Endothelial cell of umbilical vein (primary cell): ENCODE results near the gene EML1. TPM values are rescaled to one million over a fixed set of nuclear protein-coding genes. Genes with fewer than 3 reads are reported as not detected.

ENCODE experiments used
- BruUV-seq: library from RNA; stranded (reverse); fragments of 400-500 nt; replicated peaks from 2 replicates; lab custom pipeline; 2021; lab: Mats Ljungman, UMichigan
- CTCF ChIA-PET: fragments of 300-600, 350-600 bp; sonication (Branson Sonifier 250); formaldehyde crosslinking; loops from one replicate; lab custom pipeline; 2021; ENCODE audit warnings: antibody characterized with exemption, inconsistent platforms; lab: Charles Lee
- POLR2A ChIA-PET: fragments of 300-600, 350-600 bp; sonication (Branson Sonifier 250); formaldehyde crosslinking; loops from one replicate; lab custom pipeline; 2021; ENCODE audit warnings: antibody characterized with exemption, inconsistent platforms; lab: Charles Lee
- DNase-seq: peaks from one replicate; pipeline ENCODE4 v3.0.0-alpha.2; 2011; ENCODE audit warnings: low read depth, low spot score
- FAIRE-seq: peaks from 2 replicates; lab custom pipeline; 2011; peaks lifted over from hg19 to GRCh38; lab: Jason Lieb, UNC
- H2AFZ ChIP-seq: 2 replicates; pipeline ENCODE4 v1.6.0; 2012; ENCODE audit warnings: low read depth, low read length, control low read depth, inconsistent platforms
- H3K27ac ChIP-seq: 2 replicates; pipeline ENCODE4 v1.5.1; 2011; ENCODE audit warnings: low read depth, mild to moderate bottlenecking, control low read depth, low read length, moderate library complexity; ENCODE audit not compliant: insufficient read depth
- H3K27me3 ChIP-seq, 2 experiments: 2 replicates each; pipeline versions ENCODE4 v1.6.0 to v1.6.1; 2011; ENCODE audit warnings: low read length in 2 of 2, mixed read lengths in 1 of 2; ENCODE audit not compliant: control insufficient read depth in 2 of 2, insufficient read depth in 2 of 2
- H3K36me3 ChIP-seq, 2 experiments: 2 replicates in 1 of 2; 3 replicates in 1 of 2; pipeline ENCODE4 v1.5.1; 2011; ENCODE audit warnings: low read length in 2 of 2, mild to moderate bottlenecking in 1 of 2, moderate library complexity in 1 of 2; ENCODE audit not compliant: control insufficient read depth in 2 of 2, insufficient read depth in 2 of 2; ENCODE audit errors: extremely low read depth in 1 of 2
- H3K4me1 ChIP-seq: 3 replicates; pipeline ENCODE4 v1.5.1; 2011; ENCODE audit warnings: mild to moderate bottlenecking, low read length; ENCODE audit not compliant: control insufficient read depth, insufficient read depth; ENCODE audit errors: extremely low read depth
- H3K4me2 ChIP-seq: 2 replicates; pipeline ENCODE4 v1.6.1; 2011; ENCODE audit warnings: low read length, control low read depth, mixed read lengths; ENCODE audit not compliant: insufficient read depth
- H3K4me3 ChIP-seq, 3 experiments: fragments of 200-600 bp in 1 of 3; sonication (generic), shearing (Covaris generic) in 1 of 3; replicated peaks in 1 of 3; 2 replicates each; pipeline ENCODE4 v1.5.1; 2011 to 2016; ENCODE audit warnings: control low read depth in 3 of 3, low read length in 3 of 3, mild to moderate bottlenecking in 2 of 3, inconsistent platforms in 1 of 3, low read depth in 1 of 3, moderate library complexity in 1 of 3; ENCODE audit not compliant: insufficient read depth in 1 of 3
- H3K79me2 ChIP-seq: 2 replicates; pipeline ENCODE4 v1.6.0; 2012; ENCODE audit warnings: low read length, inconsistent platforms; ENCODE audit not compliant: control insufficient read depth, insufficient read depth
- H3K9ac ChIP-seq: replicated peaks from 2 replicates; pipeline ENCODE3; 2011; ENCODE audit warnings: low read length, control low read depth; ENCODE audit not compliant: insufficient read depth; ENCODE audit errors: extremely low read depth
- H3K9me1 ChIP-seq: replicated peaks from 3 replicates; pipeline ENCODE4 v1.6.0; 2011; ENCODE audit warnings: mild to moderate bottlenecking, low read length; ENCODE audit not compliant: control insufficient read depth, insufficient read depth; ENCODE audit errors: extremely low read depth
- H3K9me3 ChIP-seq: replicated peaks from 2 replicates; pipeline ENCODE4 v1.5.1; 2012; ENCODE audit warnings: low read length, inconsistent platforms; ENCODE audit not compliant: control insufficient read depth, insufficient read depth
- H4K20me1 ChIP-seq: replicated peaks from 2 replicates; pipeline ENCODE3; 2011; ENCODE audit warnings: mild to moderate bottlenecking, low read length; ENCODE audit not compliant: control insufficient read depth, insufficient read depth; ENCODE audit errors: extremely low read depth
- CTCF ChIP-seq, 2 donors: IDR thresholded peaks; 1 replicate in 1 of 2; 2 replicates in 1 of 2; pipeline ENCODE4 v1.5.1; 2011; ENCODE audit warnings: low read length in 2 of 2, mild to moderate bottlenecking in 2 of 2, moderate library complexity in 2 of 2, control low read depth in 1 of 2, inconsistent platforms in 1 of 2, low read depth in 1 of 2; ENCODE audit not compliant: insufficient read depth in 1 of 2; ENCODE audit errors: extremely low read depth in 1 of 2
- EZH2 ChIP-seq: IDR thresholded peaks from 2 replicates; pipeline ENCODE4 v1.6.1; 2012; ENCODE audit warnings: borderline replicate concordance, low read depth, mild to moderate bottlenecking, moderate library complexity, low read length, inconsistent platforms; ENCODE audit not compliant: severe bottlenecking
- FOS ChIP-seq: IDR thresholded peaks from 2 replicates; pipeline ENCODE4 v1.6.1; 2011; ENCODE audit warnings: mild to moderate bottlenecking, low read length, moderate library complexity, borderline replicate concordance; ENCODE audit not compliant: insufficient read depth
- GATA2 ChIP-seq: IDR thresholded peaks from 2 replicates; pipeline ENCODE4 v1.7.0; 2011; ENCODE audit warnings: low read depth, mild to moderate bottlenecking, moderate library complexity, mixed read lengths, low read length; ENCODE audit not compliant: insufficient read length, insufficient read depth
- JUN ChIP-seq: IDR thresholded peaks from 2 replicates; pipeline ENCODE4 v1.6.1; 2011; ENCODE audit warnings: borderline replicate concordance, low read depth; ENCODE audit not compliant: insufficient read length, insufficient read depth
- MAX ChIP-seq: IDR thresholded peaks from 2 replicates; pipeline ENCODE4 v1.6.1; 2011; ENCODE audit not compliant: insufficient read depth, insufficient read length
- MYC ChIP-seq: IDR thresholded peaks from one replicate; pipeline ENCODE4 v1.6.1; 2011; ENCODE audit warnings: mild to moderate bottlenecking, low read depth, low read length
- POLR2A ChIP-seq: IDR thresholded peaks from 2 replicates; pipeline ENCODE4 v1.6.1; 2012; ENCODE audit warnings: low read depth, mild to moderate bottlenecking, control low read depth, low read length
- POLR2AphosphoS5 ChIP-seq: IDR thresholded peaks from 2 replicates; pipeline ENCODE4 v1.6.1; 2012; ENCODE audit warnings: low read depth, mild to moderate bottlenecking, control low read depth, low read length, moderate library complexity; ENCODE audit not compliant: insufficient read depth
- dilution Hi-C: fragments of 300-500 bp; cut with MboI; formaldehyde crosslinking; loops from one replicate; pipeline ENCODE4 v1.15.0; 2019; ENCODE audit warnings: low sequenced_read_pairs; ENCODE audit not compliant: extremely low pct_ligation_motif_present
- intact Hi-C: fragments of 100-400 bp; cut with micrococcal nuclease; formaldehyde crosslinking; loops from one replicate; pipeline ENCODE4 v1.10.0; 2022
- polyA plus RNA-seq, 4 experiments: library from polyadenylated mRNA; depleted of rRNA in 3 of 4; stranded (reverse) in 3 of 4; unstranded in 1 of 4; fragments of >200 nt; gene quantifications; 2 replicates each; pipeline versions ENCODE4 v1.2.1 to v1.2.3, GENCODE V29; 2011 to 2012; ENCODE audit warnings: missing spikeins in 1 of 4
- total RNA-seq: library from RNA; stranded (reverse); gene quantifications from 2 replicates; pipeline ENCODE4 v1.2.3, GENCODE V29; 2021

Gene EML1
- total and polyA plus RNA-seq, 2 donors (not counting 3 experiments of a cell fraction or from before 2014, with no cell fraction given), result 22.9 to 33.0 TPM

GRCh38 chr14:99784508-99784907 is 8.7 kb upstream of the EML1 start:
- no peak overlapping the region for H3K9ac ChIP-seq
- H3K4me3 ChIP-seq, result no peak overlapping the region
- H3K27ac ChIP-seq, result no peak overlapping the region
- H4K20me1 ChIP-seq, result no peaks in the 10 kb centered on the region
- POLR2A ChIA-PET, result no interaction called here
- no peaks in the 10 kb centered on the region for H3K9me3 ChIP-seq
- intact Hi-C loops, result no loop called here
- H3K36me3 ChIP-seq, result no peaks in the 10 kb centered on the region
- H3K4me1 ChIP-seq, result no peaks in the 10 kb centered on the region
- no peak for FAIRE-seq
- H3K79me2 ChIP-seq, result no peaks in the 10 kb centered on the region
- BruUV-seq, result no TSS peak
- H3K4me2 ChIP-seq, result no peak overlapping the region
- H2AFZ ChIP-seq, result no peak overlapping the region
- no peaks in the 10 kb centered on the region for H3K27me3 ChIP-seq
- dilution Hi-C loops, result no loop called here
- CTCF ChIA-PET, result interaction anchor here (1.1 to 1.6 kb wide), 2 partner anchors 9 to 54 kb away, joined by 4 to 5 read pairs; partner anchors contain the start of gene EML1
- DNase-seq, result no peak
- H3K9me1 ChIP-seq, result no peaks in the 10 kb centered on the region
- TF ChIP-seq FOS (no peak), MYC (no peak), GATA2 (no peak), EZH2 (no peak), CTCF (IDR thresholded peaks at IDR 0.05; ENCODE audit: extremely low read depth in 1 of 2, insufficient read depth in 1 of 2, low read depth in 1 of 2, low read length in 2 of 2) (no peak), MAX (no peak), JUN (no peak), POLR2A (no peak), POLR2AphosphoS5 (no peak)
